ENCODE measurements around the gene TMEM232.

TMEM232 gene

DNA sequence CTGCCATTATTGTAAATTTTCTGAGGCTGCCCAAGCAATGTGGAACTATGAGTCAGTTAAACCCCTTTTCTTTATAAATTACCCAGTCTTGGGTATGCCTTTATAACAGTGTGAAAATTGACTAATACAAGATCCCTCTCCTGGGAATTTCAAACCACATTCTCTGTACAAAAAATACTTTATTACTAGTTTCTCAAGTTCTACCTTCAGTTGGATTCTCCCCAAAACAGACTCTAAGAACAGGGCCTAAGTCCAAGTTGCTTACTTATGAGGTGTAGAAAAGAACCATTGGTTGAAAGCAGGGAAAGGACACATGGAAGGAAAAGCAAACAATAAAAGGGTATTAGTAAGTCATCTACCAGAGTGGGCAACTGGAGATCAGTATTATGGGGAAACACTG is 343.2 kb downstream of the TMEM232 start:
- no peak for DNase-seq

DNA sequence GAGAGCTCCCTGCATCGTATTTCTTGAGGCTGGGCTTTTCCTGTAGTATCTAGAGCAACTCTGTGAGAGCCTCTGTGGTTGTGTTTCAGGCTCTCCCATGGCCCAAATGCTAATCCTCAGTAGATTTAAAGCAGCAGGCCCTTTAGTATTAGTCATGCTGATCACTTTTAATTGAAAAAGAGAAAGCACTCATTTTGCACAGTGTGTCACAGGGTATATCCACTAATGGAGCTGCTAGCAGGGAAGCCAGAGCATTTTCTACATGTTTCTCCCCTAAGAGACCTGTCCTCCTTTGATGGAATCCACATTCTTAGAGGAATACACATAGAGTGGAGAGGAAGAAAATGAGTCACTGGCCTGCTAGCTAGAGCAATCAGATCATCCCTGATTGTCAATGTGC is 348.5 kb downstream of the TMEM232 start:
- DNase-seq = no peak

- DNase-seq = no peak
These were observed 349.1 kb downstream of the TMEM232 start for GRCh38 chr5:110377361-110377760.

DNA sequence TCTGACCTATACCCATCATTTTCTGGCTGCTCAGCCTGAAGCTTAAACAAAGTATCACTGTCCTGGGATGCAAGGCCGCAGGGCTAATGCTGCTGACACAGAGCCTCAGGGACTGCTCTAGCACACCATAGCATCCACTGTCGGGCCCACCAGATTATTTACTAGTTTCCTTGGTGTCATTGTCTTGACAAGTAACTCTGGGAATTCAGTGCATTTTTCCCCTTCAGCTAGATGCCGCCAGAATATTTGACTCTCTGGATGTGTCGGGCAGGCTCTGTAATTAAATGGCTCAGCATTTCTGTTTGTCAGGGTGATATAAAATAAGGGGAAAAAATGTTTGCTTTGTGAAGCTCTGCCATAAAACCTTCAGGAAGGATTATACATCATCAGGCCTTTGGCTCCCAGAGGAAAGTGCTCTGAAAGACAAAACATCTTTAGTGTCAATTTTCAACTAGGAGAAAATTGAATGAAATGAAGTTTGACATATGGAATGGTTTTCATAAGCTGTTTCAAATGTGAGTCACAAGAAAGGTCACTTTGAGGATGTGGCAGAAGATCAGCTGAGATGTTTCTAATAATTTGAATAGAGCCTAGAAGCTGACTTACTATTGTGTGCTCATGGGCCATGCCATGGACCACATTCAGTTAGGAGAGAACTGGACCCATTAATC is 350.1 kb downstream of the TMEM232 start:
- DNase-seq = no peak

GRCh38 chr5:110371725-110372041 is 354.8 kb downstream of the TMEM232 start:
- DNase-seq = no peak

GRCh38 chr5:110371011-110371724 is 355.3 kb downstream of the TMEM232 start:
- no peak for DNase-seq
